HFF-Myc (cell line): ENCODE results near the gene SPO11.

Experiments used
- DNase-seq: peaks from one replicate; pipeline ENCODE4 v3.0.0-alpha.2; 2011; ENCODE audit warnings: low read depth; ENCODE audit errors: extremely low read depth
- H3K4me3 ChIP-seq: replicated peaks from 2 replicates; pipeline ENCODE4 v1.5.1; 2011; ENCODE audit warnings: low read depth, mild to moderate bottlenecking, control low read depth, low read length
- CTCF ChIP-seq: IDR thresholded peaks from 2 replicates; pipeline ENCODE4 v1.5.1; 2012; ENCODE audit warnings: mild to moderate bottlenecking, low read depth, low read length, control low read depth; ENCODE audit errors: missing control alignments

Gene SPO11

GRCh38 chr20:57391439-57392301 lies 62.1 kb downstream of the SPO11 start:
- H3K4me3 ChIP-seq: peak overlapping the region; percentile 71
- DNase-seq: no peak
- no peak for TF ChIP-seq CTCF

- no peak for DNase-seq
- no peak for TF ChIP-seq CTCF
These were observed 63.1 kb downstream of the SPO11 start for GRCh38 chr20:57392512-57393271.

More at GRCh38 chr20:57392512-57393271, 63.1 kb downstream of the SPO11 start:
- peak overlapping the region; percentile 71 for H3K4me3 ChIP-seq
